IMR-90 (cell line): ENCODE measurements around the gene NUBP2. TPM values are rescaled to one million over a fixed set of nuclear protein-coding genes. Genes with fewer than 3 reads are reported as not detected.
"Not testable (repeated sequence)": the region's sequence is repeated elsewhere in the genome, so short reads cannot be mapped to it uniquely, and the experiment has no call there.

Experiments used
- ATAC-seq: fragments of 200-7000 bp; cut with Tn5 transposase; 2 replicates; pipeline ENCODE4 v1.9.1; 2020; ENCODE audit warnings: low read depth, mild to moderate bottlenecking, moderate library complexity
- BruUV-seq: library from RNA; stranded (reverse); fragments of 400-500 nt; replicated peaks from 2 replicates; lab custom pipeline; 2021; lab: Mats Ljungman, UMichigan
- CTCF ChIA-PET: fragments of 300-600 bp; formaldehyde crosslinking; extraction: SDS; loops from one replicate; lab custom pipeline; 2021; ENCODE audit warnings: antibody characterized with exemption; lab: Yijun Ruan, JAX
- POLR2A ChIA-PET: fragments of 300-600 bp; sonication (Branson Sonifier 250); formaldehyde crosslinking; loops from one replicate; lab custom pipeline; 2022; ENCODE audit warnings: antibody characterized with exemption; ENCODE audit not compliant: unreplicated experiment; lab: Charles Lee
- DNase-seq: peaks from one replicate; pipeline ENCODE4 v3.0.0; 2013
- H2AFZ ChIP-seq: replicated peaks from 2 replicates; pipeline ENCODE3; 2013; ENCODE audit warnings: low read length, mild to moderate bottlenecking; ENCODE audit not compliant: poor library complexity
- H2AK5ac ChIP-seq: 2 replicates; pipeline ENCODE4 v1.6.1; 2013; ENCODE audit warnings: low read depth, low read length, inconsistent platforms
- H2AK9ac ChIP-seq: replicated peaks from 2 replicates; pipeline ENCODE3; 2013; ENCODE audit warnings: mild to moderate bottlenecking, low read depth, low read length, moderate library complexity; ENCODE audit not compliant: poor library complexity
- H2BK120ac ChIP-seq: 2 replicates; pipeline ENCODE4 v1.6.1; 2013; ENCODE audit warnings: low read depth, low read length, inconsistent platforms
- H2BK15ac ChIP-seq: 3 replicates; pipeline ENCODE4 v1.6.1; 2013; ENCODE audit warnings: low read depth, low read length, inconsistent platforms
- H2BK20ac ChIP-seq: 2 replicates; pipeline ENCODE4 v1.6.1; 2013; ENCODE audit warnings: low read depth, mild to moderate bottlenecking, inconsistent platforms, low read length, moderate library complexity
- H2BK5ac ChIP-seq: 2 replicates; pipeline ENCODE4 v1.6.1; 2013; ENCODE audit warnings: mild to moderate bottlenecking, low read depth, low read length, inconsistent platforms; ENCODE audit not compliant: poor library complexity, severe bottlenecking
- H3K14ac ChIP-seq: replicated peaks from 2 replicates; pipeline ENCODE4 v1.6.1; 2013; ENCODE audit warnings: low read depth, low read length, inconsistent platforms
- H3K18ac ChIP-seq: 2 replicates; pipeline ENCODE4 v1.6.1; 2013; ENCODE audit warnings: low read depth, low read length, control low read depth
- H3K23ac ChIP-seq: 2 replicates; pipeline ENCODE4 v1.6.1; 2013; ENCODE audit warnings: low read depth, low read length, inconsistent platforms
- H3K27ac ChIP-seq: 2 replicates; pipeline ENCODE4 v1.5.1; 2013; ENCODE audit warnings: mild to moderate bottlenecking, control low read depth, low read length; ENCODE audit not compliant: insufficient read depth
- H3K27me3 ChIP-seq: 2 replicates; pipeline ENCODE4 v1.6.1; 2013; ENCODE audit warnings: low read length; ENCODE audit not compliant: control insufficient read depth, insufficient read depth
- H3K36me3 ChIP-seq: 2 replicates; pipeline ENCODE4 v1.6.1; 2013; ENCODE audit warnings: low read length, mixed read lengths; ENCODE audit not compliant: control insufficient read depth, insufficient read depth
- H3K4ac ChIP-seq: 2 replicates; pipeline ENCODE4 v1.6.1; 2013; ENCODE audit warnings: low read depth, low read length, inconsistent platforms
- H3K4me1 ChIP-seq: 2 replicates; pipeline ENCODE4 v1.6.1; 2013; ENCODE audit warnings: low read length, mixed read lengths; ENCODE audit not compliant: control insufficient read depth, insufficient read depth
- H3K4me2 ChIP-seq: 2 replicates; pipeline ENCODE4 v1.6.1; 2013; ENCODE audit warnings: low read depth, mild to moderate bottlenecking, control low read depth, low read length, moderate library complexity
- H3K4me3 ChIP-seq: 2 replicates; pipeline ENCODE4 v1.5.1; 2013; ENCODE audit warnings: low read depth, mild to moderate bottlenecking, control low read depth, low read length, moderate library complexity; ENCODE audit not compliant: insufficient read depth
- H3K56ac ChIP-seq: 2 replicates; pipeline ENCODE4 v1.6.1; 2013; ENCODE audit warnings: low read length, inconsistent platforms; ENCODE audit not compliant: insufficient read depth; ENCODE audit errors: extremely low read depth
- H3K79me1 ChIP-seq, 2 experiments: 2 replicates each; pipeline ENCODE4 v1.6.1; 2013; ENCODE audit warnings: low read length in 2 of 2, inconsistent platforms in 1 of 2, low read depth in 1 of 2
- H3K9ac ChIP-seq: 2 replicates; pipeline ENCODE4 v1.6.1; 2013; ENCODE audit warnings: low read depth, low read length, control low read depth
- H3K9me1 ChIP-seq: 2 replicates; pipeline ENCODE4 v1.6.1; 2013; ENCODE audit warnings: low read length, inconsistent platforms; ENCODE audit not compliant: insufficient read depth
- H3K9me3 ChIP-seq: 2 replicates; pipeline ENCODE4 v1.6.1; 2013; ENCODE audit warnings: low read length; ENCODE audit not compliant: control insufficient read depth, insufficient read depth
- H4K20me1 ChIP-seq: 2 replicates; pipeline ENCODE4 v1.6.1; 2013; ENCODE audit warnings: low read length, inconsistent platforms; ENCODE audit not compliant: insufficient read depth
- H4K5ac ChIP-seq: 2 replicates; pipeline ENCODE4 v1.6.1; 2013; ENCODE audit warnings: mild to moderate bottlenecking, low read depth, low read length, control low read depth
- H4K8ac ChIP-seq, 2 experiments: 2 replicates each; pipeline ENCODE4 v1.6.1; 2013; ENCODE audit warnings: low read depth in 2 of 2, low read length in 2 of 2, control low read depth in 1 of 2, inconsistent platforms in 1 of 2
- H4K91ac ChIP-seq: 2 replicates; pipeline ENCODE4 v1.6.1; 2013; ENCODE audit warnings: low read depth, low read length, inconsistent platforms; ENCODE audit not compliant: insufficient read depth
- WGBS, 2 experiments: methylation state at CpG; one replicate each; pipeline versions ENCODE4 v1.1.5 to v1.1.7; 2013; ENCODE audit warnings: missing lambda C conversion rate in 2 of 2; ENCODE audit not compliant: insufficient read length in 1 of 2; ENCODE audit errors: extremely low coverage in 2 of 2; 5-methylcytosine and 5-hydroxymethylcytosine counted together
- dilution Hi-C: fragments of 300-500 bp; cut with HindIII; formaldehyde crosslinking; loops from one replicate; pipeline ENCODE4 v1.14.3; 2018; ENCODE audit warnings: low sequenced_read_pairs; ENCODE audit not compliant: unreplicated experiment
- in situ Hi-C: fragments of 300-500 bp; cut with MboI; formaldehyde crosslinking; loops from 3 replicates; pipeline ENCODE4 v1.14.3; 2019; ENCODE audit warnings: low sequenced_read_pairs, inconsistent platforms, mixed read lengths
- intact Hi-C: fragments of 100-400 bp; cut with micrococcal nuclease; formaldehyde crosslinking; loops from 2 replicates; pipeline ENCODE4 v1.10.0; 2022
- polyA plus RNA-seq, 3 experiments: library from polyadenylated mRNA; depleted of rRNA; stranded (reverse); fragments of >200 nt; gene quantifications; 2 replicates each; pipeline ENCODE4 v1.2.3, GENCODE V29; 2012; ENCODE audit warnings: low replicate concordance in 1 of 3
- total RNA-seq: library from RNA; depleted of rRNA; stranded (reverse); fragments of >200 nt; gene quantifications from 2 replicates; pipeline ENCODE4 v1.2.3, GENCODE V29; 2012

Gene NUBP2
- total and polyA plus RNA-seq, 2 of the 4 experiments (the other 2 are of a cell fraction), result 62.6 to 131 TPM

DNA sequence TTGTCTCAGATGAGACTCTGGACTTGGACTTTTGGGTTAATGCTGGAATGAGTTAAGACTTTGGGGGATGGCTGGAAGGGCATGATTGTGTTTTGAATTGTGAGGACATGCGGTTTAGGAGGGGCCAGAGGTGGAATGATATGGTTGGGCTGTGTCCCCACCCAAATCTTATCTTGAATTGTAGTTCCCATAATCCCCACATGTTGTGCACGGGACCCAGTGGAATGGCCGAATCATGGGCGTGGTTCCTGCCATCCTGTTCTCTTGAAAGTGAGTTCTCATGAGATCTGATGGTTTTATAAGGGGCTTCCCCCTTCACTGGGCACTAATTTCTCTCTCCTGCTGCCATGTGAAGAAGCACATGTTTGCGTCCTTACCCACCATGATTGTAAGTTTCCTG is 16.5 kb downstream of the NUBP2 start:
- intact Hi-C loops, in situ Hi-C loops, POLR2A ChIA-PET, H3K9ac ChIP-seq, H3K4me3 ChIP-seq, ATAC-seq, dilution Hi-C loops, DNase-seq, H4K91ac ChIP-seq, H4K8ac ChIP-seq, H2BK20ac ChIP-seq, H4K5ac ChIP-seq, H2AK5ac ChIP-seq, H3K23ac ChIP-seq, H4K20me1 ChIP-seq, H2BK15ac ChIP-seq, H3K79me1 ChIP-seq, BruUV-seq, H3K14ac ChIP-seq, H2AFZ ChIP-seq, H3K4me2 ChIP-seq, H3K4me1 ChIP-seq, H3K27me3 ChIP-seq, CTCF ChIA-PET, H3K36me3 ChIP-seq, H3K9me1 ChIP-seq, H3K4ac ChIP-seq, H3K9me3 ChIP-seq, H3K18ac ChIP-seq, H2AK9ac ChIP-seq, H2BK120ac ChIP-seq, H2BK5ac ChIP-seq, H3K27ac ChIP-seq, H3K56ac ChIP-seq: not testable (repeated sequence)
- 100% methylated on average over 1 of the region's 5 CpGs; no CpG with 5 or more reads in 1 of the 2 experiments for WGBS, 2 experiments
